Endodermal cell (in vitro differentiated cells): ENCODE measurements around the gene HHAT. TPM values are rescaled to one million over a fixed set of nuclear protein-coding genes. Genes with fewer than 3 reads are reported as not detected.
A peak's percentile ranks its signal among the peaks of the same experiment; 100 is the strongest.

Experiments used
- DNase-seq: peaks from one replicate; pipeline ENCODE4 v3.0.0-alpha.2; 2017
- H3K27ac ChIP-seq: 2 replicates; pipeline ENCODE4 v1.5.1; 2013; ENCODE audit warnings: mild to moderate bottlenecking, low read depth, low read length, moderate library complexity
- H3K27me3 ChIP-seq: 2 replicates; pipeline ENCODE4 v1.6.1; 2013; ENCODE audit warnings: mild to moderate bottlenecking, low read length, moderate library complexity; ENCODE audit not compliant: insufficient read depth, control insufficient read depth, poor library complexity, severe bottlenecking
- H3K36me3 ChIP-seq: 2 replicates; pipeline ENCODE4 v1.7.0; 2013; ENCODE audit warnings: mild to moderate bottlenecking, low read length, moderate library complexity; ENCODE audit not compliant: control insufficient read depth, insufficient read depth
- H3K4me1 ChIP-seq: one replicate; pipeline ENCODE4 v1.7.0; 2013; ENCODE audit warnings: low read length; ENCODE audit not compliant: control insufficient read depth, insufficient read depth
- H3K4me3 ChIP-seq: 2 replicates; pipeline ENCODE4 v1.5.1; 2013; ENCODE audit warnings: mild to moderate bottlenecking, low read length, moderate library complexity
- H3K9ac ChIP-seq: 2 replicates; pipeline ENCODE4 v1.6.1; 2013; ENCODE audit warnings: mild to moderate bottlenecking, low read length, moderate library complexity; ENCODE audit not compliant: poor library complexity, severe bottlenecking; ENCODE audit errors: extremely low read depth
- H3K9me3 ChIP-seq: 2 replicates; pipeline ENCODE4 v1.6.1; 2013; ENCODE audit warnings: mild to moderate bottlenecking, low read length, moderate library complexity; ENCODE audit not compliant: control insufficient read depth
- H3K27ac Mint-ChIP-seq: 2 replicates; pipeline ENCODE4 v1.8.0; 2020; ENCODE audit warnings: mixed read lengths
- H3K27me3 Mint-ChIP-seq: 2 replicates; pipeline ENCODE4 v1.8.0; 2021; ENCODE audit warnings: mild to moderate bottlenecking, mixed read lengths; ENCODE audit not compliant: insufficient read depth
- H3K36me3 Mint-ChIP-seq: 2 replicates; pipeline ENCODE4 v1.8.0; 2020; ENCODE audit warnings: low read depth, mixed read lengths
- H3K4me1 Mint-ChIP-seq: 2 replicates; pipeline ENCODE4 v1.8.0; 2020; ENCODE audit warnings: mixed read lengths
- H3K4me3 Mint-ChIP-seq: 2 replicates; pipeline ENCODE4 v1.8.0; 2020; ENCODE audit warnings: mild to moderate bottlenecking, moderate library complexity, mixed read lengths
- H3K9me3 Mint-ChIP-seq: 2 replicates; pipeline ENCODE4 v1.8.0; 2020; ENCODE audit warnings: mild to moderate bottlenecking, mixed read lengths
- WGBS, 2 experiments: methylation state at CpG; one replicate each; pipeline versions ENCODE4 v1.1.5 to v1.1.7; 2013; ENCODE audit warnings: missing lambda C conversion rate in 2 of 2, mixed read lengths in 1 of 2; ENCODE audit not compliant: insufficient coverage in 1 of 2, insufficient read length in 1 of 2; 5-methylcytosine and 5-hydroxymethylcytosine counted together
- total RNA-seq, 2 donors: library from RNA; stranded (reverse); fragmentation: NEBNext Ultra II Directional in 1 of 2; extraction: Animal tissue kit (Norgen Biotek cat#: 25700) in 1 of 2; gene quantifications; 2 replicates in 1 of 2; 3 replicates in 1 of 2; pipeline ENCODE4 v1.2.1, GENCODE V29; 2021
- TF ChIP-seq, protein P1 (sequence below): fragments of 200-600 bp; sonication (generic); conservative IDR thresholded peaks from 2 replicates; pipeline ENCODE4 v1.5.0; 2021; ENCODE audit warnings: antibody characterized with exemption, mild to moderate bottlenecking

HHAT gene
- total RNA-seq, 2 donors from 2014 or later = 6.9 to 9.8 TPM

DNA sequence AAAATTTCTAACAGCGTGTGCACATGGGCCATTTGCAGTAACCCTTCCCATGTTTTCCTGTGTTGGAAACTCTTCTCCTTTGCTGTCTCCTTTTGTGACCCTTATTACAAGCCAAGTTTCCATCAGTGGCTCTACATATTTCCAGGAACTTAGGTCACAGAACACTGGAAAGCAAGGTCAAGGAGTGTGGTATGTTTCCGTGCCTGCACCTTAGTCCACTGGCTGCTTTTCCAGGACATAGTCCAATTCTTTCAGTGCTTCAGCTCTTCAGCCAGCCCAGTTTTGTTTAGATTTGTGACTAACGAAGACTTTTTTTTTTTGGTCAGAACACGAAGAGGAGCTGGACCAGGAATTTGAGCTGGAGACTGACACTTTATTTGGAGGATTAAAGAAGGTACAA is 33.8 kb downstream of the HHAT start:
- Histone ChIP-seq H3K9ac (no peak overlapping the region), H3K4me1 (peaks cover 3% of the 10 kb centered on the region), H3K27me3 (no peaks in the 10 kb centered on the region), H3K9me3 (no peaks in the 10 kb centered on the region), H3K36me3 (no peaks in the 10 kb centered on the region), H3K27ac (no peak overlapping the region), H3K4me3 (no peak overlapping the region)
- H3K27ac Mint-ChIP-seq = no peak overlapping the region
- H3K4me1 Mint-ChIP-seq = peaks cover 41% of the 10 kb centered on the region
- H3K4me3 Mint-ChIP-seq = no peak overlapping the region
- H3K27me3 Mint-ChIP-seq = peaks cover 18% of the 10 kb centered on the region
- no peaks in the 10 kb centered on the region for H3K9me3 Mint-ChIP-seq
- DNase-seq = peak; percentile 5
- TF ChIP-seq, protein P1, sequence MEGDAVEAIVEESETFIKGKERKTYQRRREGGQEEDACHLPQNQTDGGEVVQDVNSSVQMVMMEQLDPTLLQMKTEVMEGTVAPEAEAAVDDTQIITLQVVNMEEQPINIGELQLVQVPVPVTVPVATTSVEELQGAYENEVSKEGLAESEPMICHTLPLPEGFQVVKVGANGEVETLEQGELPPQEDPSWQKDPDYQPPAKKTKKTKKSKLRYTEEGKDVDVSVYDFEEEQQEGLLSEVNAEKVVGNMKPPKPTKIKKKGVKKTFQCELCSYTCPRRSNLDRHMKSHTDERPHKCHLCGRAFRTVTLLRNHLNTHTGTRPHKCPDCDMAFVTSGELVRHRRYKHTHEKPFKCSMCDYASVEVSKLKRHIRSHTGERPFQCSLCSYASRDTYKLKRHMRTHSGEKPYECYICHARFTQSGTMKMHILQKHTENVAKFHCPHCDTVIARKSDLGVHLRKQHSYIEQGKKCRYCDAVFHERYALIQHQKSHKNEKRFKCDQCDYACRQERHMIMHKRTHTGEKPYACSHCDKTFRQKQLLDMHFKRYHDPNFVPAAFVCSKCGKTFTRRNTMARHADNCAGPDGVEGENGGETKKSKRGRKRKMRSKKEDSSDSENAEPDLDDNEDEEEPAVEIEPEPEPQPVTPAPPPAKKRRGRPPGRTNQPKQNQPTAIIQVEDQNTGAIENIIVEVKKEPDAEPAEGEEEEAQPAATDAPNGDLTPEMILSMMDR = no peak
- 91 to 100% methylated on average over 3 to 4 of the region's 4 CpGs for WGBS, 2 experiments
- H3K36me3 Mint-ChIP-seq = no peaks in the 10 kb centered on the region

DNA sequence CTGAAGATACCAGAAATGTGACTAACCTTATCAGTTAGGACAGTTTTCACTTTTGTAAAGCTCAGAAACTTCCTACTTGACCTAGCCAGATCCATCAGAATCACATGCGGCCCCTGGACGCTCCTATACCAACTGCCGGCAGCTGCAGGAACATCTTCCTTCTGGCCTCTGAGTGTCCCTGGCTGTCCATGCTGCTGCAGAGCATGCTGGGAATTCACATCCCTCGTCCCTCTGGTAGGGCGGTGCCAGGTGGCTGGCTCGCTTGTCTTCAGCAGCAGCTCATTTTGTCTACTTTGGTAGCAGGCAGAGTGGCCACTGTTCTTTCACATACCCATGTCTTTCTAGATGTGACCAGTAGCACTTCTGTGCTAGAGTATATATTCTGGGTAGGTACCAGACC is 34.4 kb downstream of the HHAT start:
- Histone ChIP-seq H3K9ac (no peak overlapping the region), H3K4me1 (peaks cover 3% of the 10 kb centered on the region), H3K36me3 (no peaks in the 10 kb centered on the region), H3K4me3 (no peak overlapping the region), H3K27me3 (no peaks in the 10 kb centered on the region), H3K9me3 (no peaks in the 10 kb centered on the region), H3K27ac (no peak overlapping the region)
- Mint-ChIP-seq H3K36me3 (no peaks in the 10 kb centered on the region), H3K4me3 (no peak overlapping the region), H3K27ac (no peak overlapping the region), H3K27me3 (peaks cover 18% of the 10 kb centered on the region), H3K9me3 (no peaks in the 10 kb centered on the region), H3K4me1 (peaks cover 42% of the 10 kb centered on the region)
- TF ChIP-seq, protein P1 = no peak
- peak; percentile 37 for DNase-seq
- 92 to 98% methylated on average over 6 of the region's 6 CpGs for WGBS, 2 experiments

DNA sequence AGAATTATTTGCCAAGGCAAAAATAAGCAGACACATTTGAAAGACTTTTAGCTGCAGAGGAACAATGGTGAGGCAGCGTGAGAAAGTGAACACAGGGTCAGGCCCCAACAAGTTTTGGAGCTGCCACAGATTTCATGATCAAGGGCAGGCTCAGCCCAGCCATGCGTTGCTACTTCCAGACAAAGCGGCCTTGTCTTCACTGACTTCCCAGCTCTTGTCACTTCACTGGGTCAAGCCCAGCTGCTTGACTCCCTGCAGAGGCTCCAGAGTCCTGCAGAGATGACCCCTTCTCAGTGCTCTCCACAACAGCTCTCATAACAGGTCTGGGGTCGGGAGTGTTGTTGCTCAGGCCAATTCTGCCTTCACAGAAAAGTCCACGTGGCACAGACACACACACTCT is 35.8 kb downstream of the HHAT start:
- WGBS, 2 experiments = 72 to 85% methylated on average over 5 of the region's 5 CpGs
- Histone ChIP-seq H3K36me3 (no peaks in the 10 kb centered on the region), H3K4me3 (no peak overlapping the region), H3K4me1 (no peaks in the 10 kb centered on the region), H3K9me3 (no peaks in the 10 kb centered on the region), H3K27me3 (no peaks in the 10 kb centered on the region), H3K9ac (no peak overlapping the region), H3K27ac (peak overlapping the region; percentile 4)
- TF ChIP-seq, protein P1 = no peak
- Mint-ChIP-seq H3K27me3 (peaks cover 16% of the 10 kb centered on the region), H3K36me3 (no peaks in the 10 kb centered on the region), H3K27ac (no peak overlapping the region), H3K9me3 (no peaks in the 10 kb centered on the region), H3K4me1 (peaks cover 34% of the 10 kb centered on the region), H3K4me3 (no peak overlapping the region)
- DNase-seq = no peak
